SKM-1 treated with dmso at 0.1 percent for 144 hours (cell line): Measurements from ENCODE around the gene FAM3A.
"Not testable (repeated sequence)": the region's sequence is repeated elsewhere in the genome, so short reads cannot be mapped to it uniquely, and the experiment has no call there.

ENCODE experiments used
- DNase-seq: peaks from one replicate; lab custom pipeline; 2025; ENCODE audit not compliant: unreplicated experiment; lab: John Stamatoyannopoulos, UW

FAM3A gene

GRCh38 chrX:154505734-154506133 is 10.3 kb downstream of the FAM3A start:
- DNase-seq = no peak

GRCh38 chrX:154502989-154503388 is 13.0 kb downstream of the FAM3A start:
- no peak for DNase-seq

GRCh38 chrX:154502098-154502497 is 13.9 kb downstream of the FAM3A start:
- DNase-seq = no peak

GRCh38 chrX:154501423-154501822 is 14.6 kb downstream of the FAM3A start:
- DNase-seq = not testable (repeated sequence)

- not testable (repeated sequence) for DNase-seq
These were observed 19.4 kb downstream of the FAM3A start for GRCh38 chrX:154496591-154497137.

GRCh38 chrX:154495472-154495922 is 20.5 kb downstream of the FAM3A start:
- no peak for DNase-seq

- no peak for DNase-seq
These were observed 21.3 kb downstream of the FAM3A start for GRCh38 chrX:154494715-154495114.

- DNase-seq = peak; percentile 50
These were observed 25.5 kb downstream of the FAM3A start, which contains the start of gene SLC10A3 for GRCh38 chrX:154490414-154491083. Gene SLC10A3 (minus strand): TSS chrX:154490629. CDS start chrX:154488940, 1,689 bp downstream.

- DNase-seq = no peak
These were observed 26.0 kb downstream of the FAM3A start for GRCh38 chrX:154490021-154490413.

- no peak for DNase-seq
These were observed 26.9 kb downstream of the FAM3A start for GRCh38 chrX:154489182-154489581.

GRCh38 chrX:154488336-154489075 is 27.5 kb downstream of the FAM3A start:
- DNase-seq = no peak

GRCh38 chrX:154487518-154488290 is 28.3 kb downstream of the FAM3A start:
- DNase-seq = no peak

GRCh38 chrX:154486396-154487207 is 29.4 kb downstream of the FAM3A start, which contains the start of gene UBL4A:
Gene UBL4A (minus strand): TSS chrX:154486615. CDS start chrX:154486584, 31 bp downstream.
- DNase-seq = no peak

GRCh38 chrX:154486052-154486395 is 30.0 kb downstream of the FAM3A start:
- DNase-seq = no peak

- DNase-seq = no peak
These were observed 30.6 kb downstream of the FAM3A start for GRCh38 chrX:154485150-154486051.

- DNase-seq = no peak
These were observed 31.5 kb downstream of the FAM3A start for GRCh38 chrX:154484255-154485149.

GRCh38 chrX:154483325-154483724 is 32.7 kb downstream of the FAM3A start:
- DNase-seq = no peak

- no peak for DNase-seq
These were observed 33.2 kb downstream of the FAM3A start for GRCh38 chrX:154482786-154483185.
